ENCODE data around the gene DNMT3L.
"Not testable (repeated sequence)": the region's sequence is repeated elsewhere in the genome, so short reads cannot be mapped to it uniquely, and the experiment has no call there.

DNMT3L gene

DNA sequence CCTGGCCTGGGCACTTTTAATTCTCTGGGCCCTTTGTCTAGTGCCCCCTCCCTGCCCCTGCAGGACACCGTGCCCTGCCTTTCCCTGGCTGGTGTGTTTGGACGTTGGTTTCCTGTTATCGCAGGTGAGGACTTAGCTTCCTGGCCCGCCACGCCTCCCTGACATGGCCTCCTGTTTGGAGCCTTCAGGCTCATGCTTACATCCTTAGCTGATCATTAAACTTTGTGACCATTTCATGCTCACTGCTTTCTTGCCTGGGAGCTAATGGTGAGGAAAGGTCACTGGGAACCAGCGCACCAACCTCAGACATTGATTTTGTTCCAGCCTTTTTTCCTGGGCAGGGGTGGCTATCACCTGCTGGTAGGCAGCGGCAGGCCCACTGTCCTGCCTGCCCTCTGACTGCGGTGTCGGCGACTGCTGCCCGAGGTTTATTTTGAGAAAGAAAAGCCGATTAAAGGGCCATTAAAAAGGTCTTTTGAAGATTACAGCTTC, 41.8 kb upstream of the DNMT3L start:
- TF ChIP-seq, protein P1, sequence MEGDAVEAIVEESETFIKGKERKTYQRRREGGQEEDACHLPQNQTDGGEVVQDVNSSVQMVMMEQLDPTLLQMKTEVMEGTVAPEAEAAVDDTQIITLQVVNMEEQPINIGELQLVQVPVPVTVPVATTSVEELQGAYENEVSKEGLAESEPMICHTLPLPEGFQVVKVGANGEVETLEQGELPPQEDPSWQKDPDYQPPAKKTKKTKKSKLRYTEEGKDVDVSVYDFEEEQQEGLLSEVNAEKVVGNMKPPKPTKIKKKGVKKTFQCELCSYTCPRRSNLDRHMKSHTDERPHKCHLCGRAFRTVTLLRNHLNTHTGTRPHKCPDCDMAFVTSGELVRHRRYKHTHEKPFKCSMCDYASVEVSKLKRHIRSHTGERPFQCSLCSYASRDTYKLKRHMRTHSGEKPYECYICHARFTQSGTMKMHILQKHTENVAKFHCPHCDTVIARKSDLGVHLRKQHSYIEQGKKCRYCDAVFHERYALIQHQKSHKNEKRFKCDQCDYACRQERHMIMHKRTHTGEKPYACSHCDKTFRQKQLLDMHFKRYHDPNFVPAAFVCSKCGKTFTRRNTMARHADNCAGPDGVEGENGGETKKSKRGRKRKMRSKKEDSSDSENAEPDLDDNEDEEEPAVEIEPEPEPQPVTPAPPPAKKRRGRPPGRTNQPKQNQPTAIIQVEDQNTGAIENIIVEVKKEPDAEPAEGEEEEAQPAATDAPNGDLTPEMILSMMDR (IDR thresholded peaks at IDR 0.05; ENCODE audit: insufficient read depth, missing control alignments) = no peak
- FAIRE-seq (no peak), DNase-seq (ENCODE audit: insufficient read length, low spot score) (peak; percentile 80)

DNA sequence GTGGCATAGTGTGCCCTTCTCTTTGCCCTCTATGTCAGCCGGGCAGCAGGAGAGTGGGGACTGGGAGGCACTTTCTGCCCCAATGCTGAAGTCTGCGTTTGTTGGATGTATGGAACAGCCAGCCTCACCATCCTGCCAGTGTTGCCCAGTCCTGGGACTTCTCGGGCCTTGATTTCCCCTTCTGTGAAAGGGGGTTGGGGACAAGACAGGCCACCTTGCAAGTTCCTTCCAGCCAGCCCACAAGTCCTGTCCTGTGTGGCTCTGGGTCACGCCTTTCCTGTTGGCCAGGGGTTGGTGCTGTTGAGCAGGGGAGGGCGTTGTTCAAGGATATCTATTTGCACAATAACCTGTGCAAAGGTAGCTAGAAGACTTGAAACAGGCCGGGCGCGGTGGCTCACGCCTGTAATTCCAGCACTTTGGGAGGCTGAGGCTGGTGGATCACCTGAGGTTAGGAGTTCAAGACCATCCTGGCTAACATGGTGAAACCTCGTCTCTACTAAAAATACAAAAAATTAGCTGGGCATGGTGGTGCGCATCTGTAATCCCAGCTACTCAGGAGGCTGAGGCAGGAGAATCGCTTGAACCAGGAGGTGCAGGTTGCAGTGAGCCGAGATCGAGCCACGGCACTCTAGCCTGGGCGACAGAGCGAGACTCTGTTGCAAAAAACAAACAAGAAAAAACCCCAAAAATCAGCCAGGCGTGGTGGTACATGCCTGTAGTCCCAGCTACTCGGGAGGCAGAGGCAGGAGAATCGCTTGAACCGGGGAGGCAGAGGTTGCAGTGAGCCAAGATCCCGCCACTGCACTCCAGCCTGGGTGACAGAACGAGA, 41.1 kb upstream of the DNMT3L start:
- TF ChIP-seq, protein P1 (IDR thresholded peaks at IDR 0.05; ENCODE audit: insufficient read depth, missing control alignments) = peak; percentile 31
- not testable (repeated sequence) for FAIRE-seq; DNase-seq (ENCODE audit: insufficient read length, low spot score)

DNA sequence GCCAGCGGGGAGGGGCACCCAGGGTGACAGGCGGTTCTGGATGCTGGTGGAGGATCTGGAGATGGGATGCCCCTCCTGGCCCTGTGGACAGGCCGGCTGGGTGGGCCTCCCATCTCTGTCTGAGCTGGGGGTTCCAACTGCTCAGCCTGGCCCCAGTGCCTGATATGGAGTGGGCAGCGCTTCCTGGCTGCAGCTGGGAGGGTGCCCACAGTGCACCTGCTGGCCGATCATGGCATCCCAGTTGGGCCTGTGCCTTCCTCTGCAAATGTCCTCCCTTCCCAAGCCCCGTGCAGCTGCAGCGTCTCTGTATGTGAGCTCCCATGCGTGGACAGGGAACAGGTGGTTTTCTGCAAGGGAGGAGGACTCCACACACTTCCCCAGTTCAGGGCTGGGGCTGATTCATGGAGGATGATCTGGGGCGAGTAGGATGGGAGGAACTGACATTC, 40.3 kb upstream of the DNMT3L start:
- TF ChIP-seq, protein P1 (IDR thresholded peaks at IDR 0.05; ENCODE audit: insufficient read depth, missing control alignments) = no peak
- DNase-seq (ENCODE audit: insufficient read length, low spot score) = no peak
- no peak for FAIRE-seq

DNA sequence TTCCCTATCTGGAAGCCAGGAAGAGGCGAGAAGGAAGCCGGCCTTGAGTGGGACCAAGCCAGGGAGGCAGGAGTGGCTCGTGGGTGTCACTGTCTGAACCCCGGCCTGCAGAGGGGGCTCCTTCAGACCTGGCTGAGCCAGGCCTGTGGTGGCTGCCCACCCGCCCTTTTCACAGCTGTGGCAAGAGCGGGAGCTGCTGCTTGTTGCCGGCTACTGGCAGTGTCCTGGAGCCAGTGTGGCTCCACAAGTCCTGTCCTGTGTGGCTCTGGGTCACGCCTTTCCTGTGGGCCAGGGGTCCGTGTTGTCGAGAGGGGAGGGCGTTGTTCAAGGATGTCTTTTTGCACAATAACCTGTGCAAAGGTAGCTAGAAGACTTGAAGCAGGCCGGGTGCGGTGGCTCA, 39.4 kb upstream of the DNMT3L start:
- TF ChIP-seq, protein P1 (IDR thresholded peaks at IDR 0.05; ENCODE audit: insufficient read depth, missing control alignments) = no peak
- FAIRE-seq (no peak), DNase-seq (ENCODE audit: insufficient read length, low spot score) (no peak)

DNA sequence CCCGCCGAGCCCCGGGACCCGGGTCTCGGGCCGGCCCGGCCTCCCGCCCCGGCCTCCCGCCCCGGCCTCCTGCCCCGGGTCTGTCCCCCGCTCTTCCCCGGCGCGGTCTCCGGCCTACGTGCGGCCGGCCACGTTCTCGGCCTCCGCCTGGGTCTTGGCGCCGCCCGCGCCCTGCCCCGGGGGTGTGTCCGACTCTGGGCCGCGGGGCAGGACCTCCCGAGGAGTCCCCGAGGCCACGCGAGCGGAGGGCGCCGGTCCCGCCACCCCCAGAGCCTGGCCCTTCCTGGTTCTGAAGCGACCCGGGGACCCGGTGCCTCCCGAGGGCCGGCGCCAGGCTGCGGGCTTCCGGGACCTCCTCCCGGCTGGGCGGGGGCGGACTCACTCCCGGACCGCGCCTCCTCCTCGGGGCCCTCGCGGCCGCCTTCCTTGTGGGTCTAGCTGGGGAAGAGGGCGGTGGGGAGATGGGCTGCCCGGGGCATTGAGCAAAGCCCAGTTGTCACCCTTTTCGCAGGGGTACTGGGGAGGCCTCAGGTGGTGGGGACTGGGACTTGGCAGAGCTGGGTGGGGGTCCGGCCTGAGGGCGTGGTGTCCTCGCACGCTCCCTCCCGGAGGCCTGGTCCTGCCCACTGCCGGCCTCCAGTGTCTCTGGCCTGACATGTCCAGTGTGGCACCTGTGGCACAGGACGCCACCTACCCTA, 38.7 kb upstream of the DNMT3L start:
- no peak for DNase-seq (ENCODE audit: insufficient read length, low spot score)

DNA sequence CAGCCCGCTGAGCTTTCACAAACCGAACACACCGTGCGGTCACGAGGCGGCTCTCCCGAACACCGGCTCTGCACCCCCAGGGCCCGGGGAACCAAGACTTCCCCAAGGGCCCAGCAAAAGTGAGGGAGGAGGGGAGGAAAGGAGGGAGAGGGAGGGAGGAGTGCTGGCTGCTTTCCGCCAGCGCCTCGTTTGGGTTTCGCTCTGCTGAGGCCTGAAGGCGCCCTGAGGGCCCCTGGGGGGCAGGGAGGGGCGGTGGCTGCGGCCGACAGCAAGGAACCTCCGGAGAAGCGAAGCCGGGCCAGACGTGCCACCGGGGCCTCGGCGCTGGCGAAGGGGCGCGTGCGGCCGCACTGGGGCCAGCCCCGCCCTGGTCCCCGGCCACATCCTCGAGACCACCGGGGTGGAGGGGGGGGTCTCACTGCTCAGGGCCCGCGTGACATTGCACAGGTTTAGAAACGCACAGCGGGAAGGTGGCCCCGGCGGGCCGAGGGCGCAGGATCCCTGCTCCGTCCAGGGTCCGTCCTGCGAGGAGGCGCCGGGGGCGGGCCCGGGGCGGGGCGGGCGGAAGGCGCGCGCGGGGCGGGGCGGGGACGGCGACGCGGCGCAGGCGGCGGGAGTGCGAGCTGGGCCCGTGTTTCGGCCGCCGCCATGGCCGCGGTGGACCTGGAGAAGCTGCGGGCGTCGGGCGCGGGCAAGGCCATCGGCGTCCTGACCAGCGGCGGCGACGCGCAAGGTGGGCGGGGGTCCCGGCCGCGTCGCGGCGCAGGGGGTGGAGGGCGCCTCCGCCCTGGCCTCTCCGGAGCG, 38.0 kb upstream of the DNMT3L start, which contains the start of gene PFKL:
PFKL (plus strand) TSS at position 596 of the 804 bp plus-strand sequence; CDS start at position 649, 53 bp downstream.
- DNase-seq (ENCODE audit: insufficient read length, low spot score) (peak; percentile 83), FAIRE-seq (no peak)
- TF ChIP-seq, protein P1 (IDR thresholded peaks at IDR 0.05; ENCODE audit: insufficient read depth, missing control alignments) = no peak

More for the DNA sequence above, 38.7 kb upstream of the DNMT3L start:
- TF ChIP-seq, protein P1 (IDR thresholded peaks at IDR 0.05; ENCODE audit: insufficient read depth, missing control alignments) = no peak
- FAIRE-seq = no peak

Measured in D721Med (cell line).